ENCODE measurements around the gene IL10RA. TPM values are rescaled to one million over a fixed set of nuclear protein-coding genes. Genes with fewer than 3 reads are reported as not detected.

The IL10RA gene
- total RNA-seq, 2 experiments from 2014 or later: 15.7 to 25.2 TPM

GRCh38 chr11:118042796-118043195 is 56.6 kb downstream of the IL10RA start:
- ChIA-PET CTCF (ENCODE audit: unreplicated experiment) (no interaction called here), POLR2A (interaction anchor here (0.7 kb wide), 1 partner anchor 12 kb away, joined by 4 read pairs; no protein-coding TSS in a partner anchor)
- Histone ChIP-seq H3K79me2 (ENCODE audit: insufficient read depth, low read depth, low read length) (no peaks in the 10 kb centered on the region), H3K27ac (ENCODE audit: low read depth, low read length, poor library complexity, severe bottlenecking) (no peak overlapping the region), H3K9me3 (ENCODE audit: low read length) (no peaks in the 10 kb centered on the region), H3K4me1 (ENCODE audit: insufficient read depth, low read length, poor library complexity, severe bottlenecking) (no peaks in the 10 kb centered on the region), H4K20me1 (ENCODE audit: insufficient read depth, low read length) (no peaks in the 10 kb centered on the region), H3K9me2 (ENCODE audit: insufficient read depth, low read length) (no peaks in the 10 kb centered on the region), H3K4me2 (ENCODE audit: low read length) (no peak overlapping the region), H2AFZ (ENCODE audit: low read length) (no peak overlapping the region), H3K36me3 (ENCODE audit: insufficient read depth, low read length) (no peaks in the 10 kb centered on the region), H3K4me3 (ENCODE audit: low read depth, low read length, poor library complexity, severe bottlenecking) (no peak overlapping the region)
- no TSS peak for BruUV-seq (replicated peaks)
- intact Hi-C loops (cut with micrococcal nuclease; ENCODE audit: unreplicated experiment): no loop called here
- DNase-seq (ENCODE audit: low spot score): no peak
- TF ChIP-seq EZH2phosphoT487 (IDR thresholded peaks at IDR 0.05; ENCODE audit: borderline replicate concordance, low read depth, low read length) (no peak), CTCF (conservative IDR thresholded peaks at IDR 0.05; ENCODE audit: low read length) (no peak)

- no TSS peak for BruUV-seq (replicated peaks)
- no peak for TF ChIP-seq CTCF (conservative IDR thresholded peaks at IDR 0.05; ENCODE audit: low read length)
- TF ChIP-seq EZH2phosphoT487 (IDR thresholded peaks at IDR 0.05; ENCODE audit: borderline replicate concordance, low read depth, low read length): no peak
- Histone ChIP-seq H3K4me3 (ENCODE audit: low read depth, low read length, poor library complexity, severe bottlenecking) (no peak overlapping the region), H3K9me2 (ENCODE audit: insufficient read depth, low read length) (no peaks in the 10 kb centered on the region), H3K4me1 (ENCODE audit: insufficient read depth, low read length, poor library complexity, severe bottlenecking) (no peaks in the 10 kb centered on the region), H3K79me2 (ENCODE audit: insufficient read depth, low read depth, low read length) (no peaks in the 10 kb centered on the region), H3K27ac (ENCODE audit: low read depth, low read length, poor library complexity, severe bottlenecking) (no peak overlapping the region), H3K4me2 (ENCODE audit: low read length) (no peak overlapping the region), H2AFZ (ENCODE audit: low read length) (no peak overlapping the region), H3K36me3 (ENCODE audit: insufficient read depth, low read length) (no peaks in the 10 kb centered on the region), H3K9me3 (ENCODE audit: low read length) (no peaks in the 10 kb centered on the region), H4K20me1 (ENCODE audit: insufficient read depth, low read length) (no peaks in the 10 kb centered on the region)
- POLR2A ChIA-PET: interaction anchor here (0.6 to 1.4 kb wide), 3 partner anchors 40 to 201 kb away, joined by 3 to 4 read pairs (median 4); no protein-coding TSS in a partner anchor
- intact Hi-C loops (cut with micrococcal nuclease; ENCODE audit: unreplicated experiment): no loop called here
- no peak for DNase-seq (ENCODE audit: low spot score)
- CTCF ChIA-PET (ENCODE audit: unreplicated experiment): no interaction called here
Measured at GRCh38 chr11:118045191-118045590, 59.0 kb downstream of the IL10RA start.

GRCh38 chr11:118046051-118046963 is 60.1 kb downstream of the IL10RA start:
- no peaks in the 10 kb centered on the region for H3K36me3 ChIP-seq (ENCODE audit: insufficient read depth, low read length)
- ChIA-PET CTCF (ENCODE audit: unreplicated experiment) (no interaction called here), POLR2A (interaction anchor here (0.5 to 1.4 kb wide), 3 partner anchors 34 to 466 kb away, joined by 3 read pairs; no protein-coding TSS in a partner anchor)
- TF ChIP-seq EZH2phosphoT487 (IDR thresholded peaks at IDR 0.05; ENCODE audit: borderline replicate concordance, low read depth, low read length) (no peak), CTCF (conservative IDR thresholded peaks at IDR 0.05; ENCODE audit: low read length) (no peak)
- no peaks in the 10 kb centered on the region for H3K79me2 ChIP-seq (ENCODE audit: insufficient read depth, low read depth, low read length)
- no peak overlapping the region for H2AFZ ChIP-seq (ENCODE audit: low read length)
- no TSS peak for BruUV-seq (replicated peaks)
- no peaks in the 10 kb centered on the region for H3K9me2 ChIP-seq (ENCODE audit: insufficient read depth, low read length)
- intact Hi-C loops (cut with micrococcal nuclease; ENCODE audit: unreplicated experiment): no loop called here
- no peak overlapping the region for H3K4me3 ChIP-seq (ENCODE audit: low read depth, low read length, poor library complexity, severe bottlenecking)
- peaks cover 4% of the 10 kb centered on the region for H3K4me1 ChIP-seq (ENCODE audit: insufficient read depth, low read length, poor library complexity, severe bottlenecking)
- no peaks in the 10 kb centered on the region for H3K9me3 ChIP-seq (ENCODE audit: low read length)
- no peak for DNase-seq (ENCODE audit: low spot score)
- no peak overlapping the region for H3K27ac ChIP-seq (ENCODE audit: low read depth, low read length, poor library complexity, severe bottlenecking)
- no peaks in the 10 kb centered on the region for H4K20me1 ChIP-seq (ENCODE audit: insufficient read depth, low read length)
- no peak overlapping the region for H3K4me2 ChIP-seq (ENCODE audit: low read length)

All from OCI-LY7 (cell line).